Coronary artery (tissue), 2 donors: ENCODE measurements around the gene COBLL1.

Experiments
- DNase-seq: peaks from one replicate; pipeline ENCODE4 v3.0.0-alpha.2; 2017; ENCODE audit warnings: low spot score
- H3K27ac ChIP-seq, 2 donors: fragments of 200-600 bp; sonication (generic); one replicate each; pipeline ENCODE4 v1.5.1; 2016 to 2019
- H3K4me3 ChIP-seq: fragments of 200-600 bp; sonication (generic); 2 replicates; pipeline ENCODE4 v1.5.1; 2016; ENCODE audit warnings: mild to moderate bottlenecking, moderate library complexity
- TF ChIP-seq, protein P1 (sequence below): fragments of 200-600 bp; sonication (generic); IDR thresholded peaks from one replicate; pipeline ENCODE4 v1.5.1; 2019; ENCODE audit warnings: antibody characterized with exemption

The COBLL1 gene

DNA sequence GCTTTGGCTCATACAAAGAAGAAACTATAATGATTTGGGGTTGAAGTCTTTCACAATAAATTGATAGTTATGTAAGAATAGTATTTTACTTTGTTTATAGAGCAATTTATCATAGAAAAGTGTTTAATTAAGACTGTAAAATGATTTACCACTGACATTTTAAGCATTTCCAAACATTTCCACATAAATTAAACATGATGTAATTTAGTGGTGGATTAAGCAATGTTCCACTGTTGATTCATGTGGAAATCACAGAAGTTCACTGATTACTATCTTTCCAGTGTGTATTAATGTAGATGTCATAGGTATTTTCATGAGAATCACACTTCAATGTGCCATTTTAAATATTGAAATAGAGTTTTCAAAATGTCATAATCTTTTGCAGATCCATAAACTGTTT is 180.3 kb downstream of the COBLL1 start:
- no peak overlapping the region for H3K27ac ChIP-seq
- H3K4me3 ChIP-seq: no peak overlapping the region
- DNase-seq: no peak
- TF ChIP-seq, protein P1, sequence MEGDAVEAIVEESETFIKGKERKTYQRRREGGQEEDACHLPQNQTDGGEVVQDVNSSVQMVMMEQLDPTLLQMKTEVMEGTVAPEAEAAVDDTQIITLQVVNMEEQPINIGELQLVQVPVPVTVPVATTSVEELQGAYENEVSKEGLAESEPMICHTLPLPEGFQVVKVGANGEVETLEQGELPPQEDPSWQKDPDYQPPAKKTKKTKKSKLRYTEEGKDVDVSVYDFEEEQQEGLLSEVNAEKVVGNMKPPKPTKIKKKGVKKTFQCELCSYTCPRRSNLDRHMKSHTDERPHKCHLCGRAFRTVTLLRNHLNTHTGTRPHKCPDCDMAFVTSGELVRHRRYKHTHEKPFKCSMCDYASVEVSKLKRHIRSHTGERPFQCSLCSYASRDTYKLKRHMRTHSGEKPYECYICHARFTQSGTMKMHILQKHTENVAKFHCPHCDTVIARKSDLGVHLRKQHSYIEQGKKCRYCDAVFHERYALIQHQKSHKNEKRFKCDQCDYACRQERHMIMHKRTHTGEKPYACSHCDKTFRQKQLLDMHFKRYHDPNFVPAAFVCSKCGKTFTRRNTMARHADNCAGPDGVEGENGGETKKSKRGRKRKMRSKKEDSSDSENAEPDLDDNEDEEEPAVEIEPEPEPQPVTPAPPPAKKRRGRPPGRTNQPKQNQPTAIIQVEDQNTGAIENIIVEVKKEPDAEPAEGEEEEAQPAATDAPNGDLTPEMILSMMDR: no peak

GRCh38 chr2:164657129-164657528 is 184.5 kb downstream of the COBLL1 start:
- DNase-seq: no peak
- Histone ChIP-seq H3K27ac (no peak overlapping the region), H3K4me3 (no peak overlapping the region)
- TF ChIP-seq, protein P1: no peak

GRCh38 chr2:164655750-164656149 is 185.9 kb downstream of the COBLL1 start:
- Histone ChIP-seq H3K27ac (no peak overlapping the region), H3K4me3 (no peak overlapping the region)
- TF ChIP-seq, protein P1: no peak
- no peak for DNase-seq

DNA sequence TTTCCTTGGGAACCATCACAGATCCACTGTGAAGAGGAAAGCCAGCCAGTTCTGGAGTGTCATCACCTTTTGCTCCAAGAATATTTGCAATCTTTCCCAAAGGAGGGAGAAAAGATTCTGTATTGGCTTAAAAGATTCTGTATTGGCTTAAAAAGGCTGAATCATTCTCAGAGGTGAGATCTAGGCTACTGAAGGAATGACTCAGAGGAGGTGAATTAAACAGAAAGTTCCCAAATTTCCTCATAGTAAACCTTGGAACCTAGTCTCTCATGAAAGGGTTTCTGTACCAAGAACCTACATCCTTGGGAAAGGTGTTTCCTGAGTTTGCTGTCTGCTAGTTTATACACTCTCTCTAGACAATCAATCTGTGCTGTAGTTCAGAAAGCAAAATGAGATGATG is 186.3 kb downstream of the COBLL1 start:
- TF ChIP-seq, protein P1: no peak
- DNase-seq: no peak
- Histone ChIP-seq H3K27ac (no peak overlapping the region), H3K4me3 (no peak overlapping the region)

DNA sequence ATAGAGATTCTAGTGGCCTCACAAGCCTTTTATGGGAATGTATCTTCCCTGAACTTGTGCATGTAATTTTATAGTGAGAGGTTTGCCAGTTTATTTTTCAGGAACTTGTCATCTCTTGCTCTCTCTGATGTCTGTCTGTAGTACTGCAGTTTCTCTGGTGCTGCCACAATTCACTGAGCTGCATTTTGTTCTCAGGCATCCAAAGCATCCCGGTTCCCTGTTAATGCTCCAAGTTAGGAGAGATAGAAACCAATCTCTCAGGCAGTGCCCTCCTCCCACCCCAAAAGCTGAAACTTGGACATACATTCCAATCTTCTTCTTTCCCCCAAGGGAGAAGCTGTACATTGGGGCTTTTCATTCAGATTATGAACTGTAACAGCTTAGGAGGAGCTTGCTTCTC is 190.3 kb downstream of the COBLL1 start:
- no peak overlapping the region for H3K4me3 ChIP-seq
- H3K27ac ChIP-seq: no peak overlapping the region
- TF ChIP-seq, protein P1: no peak
- no peak for DNase-seq

GRCh38 chr2:164644036-164644700 is 197.5 kb downstream of the COBLL1 start:
- no peak overlapping the region for H3K27ac ChIP-seq
- TF ChIP-seq, protein P1: no peak
- no peak overlapping the region for H3K4me3 ChIP-seq
- no peak for DNase-seq

- H3K4me3 ChIP-seq: no peak overlapping the region
- no peak for DNase-seq
- H3K27ac ChIP-seq: no peak overlapping the region
- TF ChIP-seq, protein P1: no peak
Measured at GRCh38 chr2:164642946-164643555, 198.6 kb downstream of the COBLL1 start.
